Stimulated activated CD4-positive, alpha-beta T cell treated with anti-CD3 and anti-CD28 coated beads, TNF-alpha, amount 100 ng/mL, for 4 hours (primary cell): ENCODE results near the gene ITIH1.
"Not testable (repeated sequence)": the region's sequence is repeated elsewhere in the genome, so short reads cannot be mapped to it uniquely, and the experiment has no call there.

Experiments
- DNase-seq, 3 experiments: peaks; one replicate each; pipeline ENCODE4 v3.0.0-alpha.2; 2020; ENCODE audit warnings: low read depth in 3 of 3

The ITIH1 gene

DNA sequence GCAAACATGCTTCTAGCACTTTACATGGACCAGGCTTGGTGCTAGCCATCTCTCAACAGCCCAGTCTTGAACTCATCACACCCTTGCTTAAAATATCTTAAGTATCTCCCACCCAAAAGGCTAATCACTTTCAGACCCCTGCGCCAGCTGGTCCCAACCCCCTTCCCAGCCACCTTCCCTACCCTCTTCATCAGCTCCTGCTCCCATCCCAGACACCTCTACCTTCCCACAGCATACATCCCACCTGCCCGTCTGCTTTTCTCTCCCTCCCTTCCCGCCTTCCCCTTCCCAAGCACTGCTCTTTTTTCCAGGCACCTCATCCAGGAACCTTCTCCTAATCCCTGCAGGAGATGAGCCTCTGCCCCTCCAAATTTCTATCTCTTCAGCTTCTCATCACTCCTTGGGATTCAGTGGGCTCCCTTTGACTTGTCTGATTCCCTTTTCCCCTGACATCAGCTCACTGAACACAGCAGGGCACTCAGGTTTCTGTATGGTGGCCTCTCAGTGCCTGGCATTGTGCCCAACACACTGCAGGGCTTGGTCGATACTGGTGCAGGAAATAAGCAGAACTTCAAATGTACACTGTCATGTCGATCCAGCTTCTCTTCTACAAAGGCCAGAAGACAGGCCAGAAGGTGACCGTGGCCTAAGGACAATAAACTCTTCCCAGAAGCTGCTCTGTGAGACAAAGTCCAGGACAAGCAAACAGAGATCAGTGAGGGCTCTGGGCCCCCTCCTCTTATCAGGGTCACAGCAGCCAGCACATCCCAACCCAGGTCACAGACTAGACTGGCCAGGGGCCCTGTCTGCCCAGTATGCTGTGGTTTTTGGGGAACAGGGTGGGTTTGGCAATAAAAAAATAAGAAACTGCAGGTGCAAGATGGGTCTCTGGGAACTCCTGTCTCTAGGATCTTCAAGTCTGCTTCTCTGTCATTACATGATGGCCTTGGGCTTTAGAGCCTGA is 2.2 kb upstream of the ITIH1 start:
- no peak for DNase-seq

DNA sequence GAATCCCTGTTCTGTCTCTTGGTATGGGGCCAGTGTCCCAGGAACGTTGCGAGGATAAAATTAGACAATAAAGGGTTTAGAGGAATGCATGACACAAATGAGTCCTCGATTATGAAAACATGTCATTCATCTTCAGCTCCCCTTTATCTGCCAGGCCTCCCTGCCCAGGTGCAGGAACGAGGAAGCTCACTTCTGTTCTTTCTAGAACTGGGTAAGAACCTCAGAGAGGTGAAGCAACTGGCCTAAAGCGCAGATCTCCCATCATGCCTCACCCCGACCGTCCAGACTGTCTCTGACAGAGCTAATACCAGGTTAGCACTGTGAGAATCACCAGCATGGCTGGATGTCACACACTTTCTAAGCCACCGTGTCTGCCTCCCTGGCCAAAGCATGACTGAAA is 1.5 kb upstream of the ITIH1 start:
- DNase-seq = no peak

DNA sequence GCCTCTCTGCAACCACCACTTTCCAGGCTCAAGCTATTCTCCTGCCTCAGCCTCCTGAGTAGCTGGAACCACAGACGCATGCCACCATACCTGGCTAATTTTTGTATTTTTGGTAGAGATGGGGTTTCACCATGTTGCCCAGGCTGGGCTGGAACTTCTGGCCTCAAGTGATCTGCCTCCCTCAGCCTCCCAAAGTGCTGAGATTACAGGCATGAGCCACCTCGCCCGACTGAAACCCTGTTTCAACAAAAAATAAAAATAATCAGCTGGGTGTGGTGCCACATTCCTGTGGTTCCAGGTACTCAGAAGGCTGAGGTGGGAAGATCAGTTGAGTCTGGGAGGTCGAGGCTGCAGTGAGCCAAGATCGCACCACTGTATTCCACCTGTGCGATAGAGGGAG is 913 bp upstream of the ITIH1 start:
- DNase-seq = not testable (repeated sequence)

DNA sequence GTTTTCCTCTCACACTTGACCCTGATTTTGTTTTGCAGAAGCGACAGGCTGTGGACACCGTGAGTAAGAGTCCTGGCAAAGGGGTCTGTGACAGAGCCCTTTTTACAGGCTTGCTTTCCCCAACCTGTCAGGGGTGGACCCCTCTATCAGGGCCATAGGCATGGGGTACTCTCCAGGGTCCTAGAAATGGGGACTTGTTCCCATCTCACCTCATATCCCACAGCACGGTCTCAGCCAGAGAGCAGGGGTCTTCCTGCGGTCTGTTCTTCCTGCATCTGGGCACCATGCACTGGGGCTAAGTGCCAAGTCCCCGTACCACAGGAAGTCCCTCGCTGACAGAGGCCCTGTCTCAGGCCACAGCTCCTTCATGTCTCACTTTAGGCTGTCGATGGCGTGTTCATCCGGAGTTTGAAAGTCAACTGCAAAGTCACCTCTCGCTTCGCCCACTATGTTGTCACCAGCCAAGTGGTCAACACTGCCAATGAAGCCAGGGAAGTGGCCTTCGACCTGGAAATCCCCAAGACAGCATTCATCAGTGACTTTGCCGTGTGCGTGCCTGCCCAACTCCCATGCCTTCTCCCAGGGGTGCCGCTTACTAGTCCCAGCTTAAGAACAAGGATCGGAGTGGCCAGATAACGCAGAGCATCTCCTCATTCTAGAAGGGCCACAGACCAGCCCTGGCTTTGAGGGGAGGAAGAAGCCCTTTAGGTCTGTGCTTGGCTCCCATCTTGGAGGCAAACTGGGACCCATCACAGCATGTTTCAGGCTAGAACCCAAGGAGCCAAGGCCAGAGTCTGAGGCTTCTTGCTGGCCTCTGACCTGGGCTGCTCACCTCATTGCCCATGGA is 783 bp downstream of the ITIH1 start:
- DNase-seq = no peak

DNA sequence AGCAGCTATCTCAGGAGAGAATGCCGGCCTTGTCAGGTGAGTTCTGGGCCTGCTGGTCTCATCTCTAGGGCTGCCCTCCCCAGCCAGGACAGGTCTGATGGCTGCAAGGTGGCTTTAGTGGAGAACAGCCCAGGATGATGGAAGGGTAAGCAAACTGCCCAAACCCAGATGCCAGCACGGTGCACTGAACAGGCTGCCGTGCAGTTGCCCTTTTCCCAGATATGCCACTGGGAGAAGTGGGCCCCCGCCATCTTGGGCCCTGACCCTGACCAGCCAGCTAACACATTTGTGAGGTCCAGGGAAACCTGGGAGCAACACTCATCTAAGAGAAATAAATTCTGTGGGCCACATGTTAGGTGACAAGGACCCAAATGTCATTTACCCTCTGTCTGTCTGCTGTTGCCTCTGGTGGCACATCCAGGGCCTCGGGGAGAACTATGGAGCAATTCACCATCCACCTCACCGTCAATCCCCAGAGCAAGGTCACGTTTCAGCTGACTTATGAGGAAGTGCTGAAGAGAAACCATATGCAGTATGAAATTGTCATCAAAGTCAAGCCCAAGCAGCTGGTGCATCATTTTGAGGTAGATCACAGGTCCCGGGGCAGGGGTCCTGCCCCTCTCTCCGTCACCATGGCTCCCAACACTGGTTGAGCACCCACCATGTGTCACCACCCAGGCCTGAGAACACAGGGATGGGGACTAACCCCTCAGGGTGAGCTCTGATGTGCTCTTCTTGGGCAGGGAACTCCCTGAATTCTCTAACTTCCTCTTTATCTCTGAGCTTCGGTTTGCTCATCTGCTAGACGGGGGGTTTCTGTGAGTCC is 1.8 kb downstream of the ITIH1 start:
- no peak for DNase-seq

DNA sequence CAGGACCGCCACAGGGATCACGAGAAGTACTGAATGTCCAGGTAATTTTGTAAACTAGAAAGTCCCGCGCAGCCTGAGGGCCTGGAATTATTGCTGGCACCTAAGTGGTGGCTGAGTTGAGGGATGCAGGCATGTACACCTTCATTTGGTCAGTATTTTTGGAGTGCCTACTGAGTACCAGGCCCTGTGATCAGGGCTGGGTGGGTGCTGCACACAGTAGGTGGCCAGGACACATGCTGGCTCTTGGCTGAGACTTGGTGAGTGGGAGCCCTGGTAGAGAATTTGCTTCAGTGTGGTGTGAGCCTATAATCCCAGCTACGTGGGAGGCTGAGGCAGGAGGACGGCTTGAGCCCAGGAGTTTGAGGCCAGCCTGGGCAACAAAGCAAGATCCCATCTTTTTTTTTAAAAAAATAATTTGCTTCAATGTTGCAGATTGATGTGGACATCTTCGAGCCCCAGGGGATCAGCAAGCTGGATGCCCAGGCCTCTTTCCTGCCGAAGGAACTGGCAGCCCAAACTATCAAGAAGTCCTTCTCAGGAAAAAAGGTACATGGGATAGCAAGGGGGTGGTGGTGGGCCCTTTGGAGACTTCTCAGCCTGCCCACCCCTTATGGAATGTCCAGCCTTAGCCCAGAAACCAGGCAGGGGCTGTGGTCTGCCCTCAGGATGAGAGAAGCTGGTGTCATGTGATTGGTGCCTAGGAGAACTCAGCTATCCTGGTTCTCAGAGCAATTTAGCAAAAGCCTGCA is 2.6 kb downstream of the ITIH1 start:
- no peak for DNase-seq

DNA sequence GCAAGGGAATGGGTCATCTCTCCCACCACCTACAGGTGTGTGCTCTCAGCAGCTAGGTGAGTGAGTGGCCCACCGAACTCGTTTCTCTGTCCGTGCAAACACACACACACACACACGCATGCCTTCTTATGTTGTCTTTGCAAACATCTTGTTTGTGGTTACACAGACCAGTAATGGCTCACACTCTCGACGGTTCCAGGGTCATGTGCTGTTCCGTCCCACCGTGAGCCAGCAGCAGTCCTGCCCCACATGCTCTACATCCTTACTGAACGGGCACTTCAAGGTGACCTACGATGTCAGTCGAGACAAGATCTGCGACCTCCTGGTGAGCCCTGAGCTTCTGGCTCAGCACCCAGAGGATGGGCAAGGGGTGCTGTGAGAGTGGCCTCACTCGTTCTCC is 4.3 kb downstream of the ITIH1 start:
- no peak for DNase-seq

DNA sequence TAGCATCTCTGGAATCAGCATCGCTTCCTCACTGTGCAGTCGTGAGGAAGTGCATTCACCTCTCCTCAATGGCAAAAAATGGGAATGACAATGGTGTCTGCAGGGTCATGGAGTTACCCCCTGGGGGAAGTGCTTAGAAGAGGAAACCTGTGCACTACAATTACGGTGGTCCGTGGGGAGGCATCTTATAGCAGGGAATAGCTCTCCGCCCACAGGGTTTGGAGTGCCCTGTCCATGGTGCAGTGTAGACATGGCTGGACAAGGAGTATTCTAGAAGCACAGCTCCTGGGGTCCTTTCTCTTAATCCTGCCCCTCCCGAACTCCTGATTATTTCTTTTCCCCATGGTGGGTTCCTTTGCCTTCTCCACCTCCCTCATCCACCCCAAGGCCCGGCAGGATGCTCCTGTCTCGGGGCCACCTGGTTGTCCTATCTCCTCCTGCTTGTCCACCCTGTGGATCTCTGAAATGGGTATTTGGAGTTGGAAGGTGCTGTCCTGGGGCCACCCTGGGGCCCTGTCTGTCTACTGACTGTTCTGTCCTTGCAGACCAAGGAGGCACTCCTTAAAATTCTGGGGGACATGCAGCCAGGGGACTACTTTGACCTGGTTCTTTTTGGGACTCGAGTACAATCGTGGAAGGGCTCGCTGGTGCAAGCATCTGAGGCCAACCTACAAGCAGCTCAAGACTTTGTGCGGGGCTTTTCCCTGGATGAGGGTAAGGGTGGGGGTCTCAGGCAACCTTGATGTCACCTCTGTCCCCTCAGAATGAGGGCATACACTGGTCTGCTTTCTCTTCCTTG is 5.2 kb downstream of the ITIH1 start:
- no peak for DNase-seq

DNA sequence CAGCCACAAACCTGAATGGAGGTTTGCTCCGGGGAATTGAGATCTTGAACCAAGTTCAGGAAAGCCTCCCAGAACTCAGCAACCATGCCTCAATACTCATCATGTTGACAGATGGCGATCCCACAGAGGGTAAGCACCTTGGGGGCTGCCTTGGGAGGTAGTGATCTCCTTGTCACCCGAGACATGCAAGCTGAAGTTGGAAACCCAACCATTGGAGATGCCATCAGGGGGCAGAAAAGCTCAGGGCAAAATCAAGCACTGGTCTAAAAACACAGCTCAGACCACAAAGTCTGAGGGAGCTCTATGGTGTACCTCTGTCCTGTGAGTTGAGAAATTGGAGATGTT is 5.8 kb downstream of the ITIH1 start:
- DNase-seq = no peak

DNA sequence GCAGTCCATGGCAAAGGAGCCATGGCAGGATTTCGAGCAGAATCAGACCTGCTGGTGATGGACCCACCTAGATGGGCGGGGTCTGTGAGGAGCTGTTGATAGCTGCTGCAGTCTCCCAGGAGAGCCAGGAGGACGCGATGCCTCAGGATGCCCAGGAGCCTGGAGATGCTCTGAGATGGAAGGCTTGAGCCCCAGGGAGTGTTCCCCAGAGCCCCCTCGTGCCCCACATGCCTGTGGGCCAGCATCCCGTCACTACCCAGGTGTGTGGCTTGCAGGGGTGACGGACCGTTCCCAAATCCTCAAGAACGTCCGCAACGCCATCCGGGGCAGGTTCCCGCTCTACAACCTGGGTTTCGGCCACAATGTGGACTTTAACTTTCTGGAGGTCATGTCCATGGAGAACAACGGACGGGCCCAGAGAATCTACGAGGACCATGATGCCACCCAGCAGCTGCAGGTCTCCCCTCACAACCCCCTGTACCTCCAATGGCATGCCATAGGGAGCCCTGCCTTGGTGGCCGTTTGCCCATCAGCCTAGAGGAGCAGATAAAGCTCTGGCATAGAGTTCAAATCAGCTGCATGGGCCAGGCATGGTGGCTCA is 6.7 kb downstream of the ITIH1 start:
- no peak for DNase-seq

DNA sequence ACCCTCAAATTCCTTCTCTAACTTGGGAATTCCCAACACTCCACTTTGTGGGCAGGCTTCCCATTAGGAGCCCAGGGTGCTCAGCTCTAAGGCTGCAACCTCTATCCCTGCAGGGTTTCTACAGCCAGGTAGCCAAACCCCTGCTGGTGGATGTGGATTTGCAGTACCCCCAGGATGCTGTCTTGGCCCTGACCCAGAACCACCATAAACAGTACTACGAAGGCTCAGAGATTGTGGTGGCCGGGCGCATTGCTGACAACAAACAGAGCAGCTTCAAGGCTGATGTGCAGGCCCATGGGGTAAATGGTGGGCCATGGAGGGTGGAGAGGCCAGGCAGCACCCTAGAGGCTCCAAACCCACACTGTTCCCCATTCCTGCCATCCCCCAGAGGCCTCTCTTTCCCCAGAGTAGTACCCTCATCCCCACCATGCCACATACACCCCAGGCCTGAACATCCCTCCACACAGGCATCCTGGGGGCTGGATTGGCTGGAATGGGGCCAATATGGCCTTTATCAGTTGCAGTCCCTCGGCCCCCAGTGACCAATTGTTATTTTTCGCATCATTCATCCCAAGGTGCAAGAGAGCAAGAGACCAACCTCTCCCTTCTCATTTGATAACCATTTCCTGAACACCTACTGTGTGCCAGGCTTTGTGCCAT is 7.7 kb downstream of the ITIH1 start:
- DNase-seq = no peak

DNA sequence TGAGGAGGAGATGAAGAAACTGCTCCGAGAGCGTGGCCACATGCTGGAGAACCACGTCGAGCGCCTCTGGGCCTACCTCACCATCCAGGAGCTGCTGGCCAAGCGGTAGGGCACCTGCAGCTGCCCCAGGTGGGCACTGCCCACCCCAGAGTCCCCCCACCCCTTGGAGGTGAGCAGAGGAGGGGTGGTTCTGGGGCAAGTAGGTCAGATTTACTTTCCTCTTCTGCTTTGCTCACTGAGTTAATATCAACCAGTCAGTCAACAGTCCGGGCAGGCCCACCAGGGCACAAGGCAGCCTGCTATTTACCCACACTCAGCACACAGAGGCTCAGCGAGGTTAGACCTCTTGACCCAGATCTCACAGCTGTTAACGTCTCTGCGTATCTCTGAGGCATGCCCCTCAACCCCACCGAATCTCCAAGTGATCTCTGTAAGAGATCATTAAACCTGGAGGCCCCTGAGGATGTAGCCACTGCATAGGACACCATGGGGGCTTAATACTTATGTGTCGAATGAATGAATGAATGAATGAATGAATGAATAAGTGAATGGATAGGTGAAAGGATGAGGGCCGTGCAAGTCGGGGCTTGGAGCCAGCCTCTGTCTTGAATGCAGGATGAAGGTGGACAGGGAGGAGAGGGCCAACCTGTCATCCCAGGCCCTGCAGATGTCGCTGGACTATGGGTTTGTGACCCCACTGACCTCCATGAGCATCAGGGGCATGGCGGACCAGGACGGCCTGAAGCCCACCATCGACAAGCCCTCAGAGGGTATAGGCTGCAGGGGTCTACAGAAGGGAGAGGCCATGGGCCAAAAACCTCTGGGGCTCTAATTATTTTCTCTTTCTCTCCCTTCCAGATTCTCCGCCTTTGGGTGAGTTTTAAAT is 9.2 kb downstream of the ITIH1 start:
- no peak for DNase-seq

DNA sequence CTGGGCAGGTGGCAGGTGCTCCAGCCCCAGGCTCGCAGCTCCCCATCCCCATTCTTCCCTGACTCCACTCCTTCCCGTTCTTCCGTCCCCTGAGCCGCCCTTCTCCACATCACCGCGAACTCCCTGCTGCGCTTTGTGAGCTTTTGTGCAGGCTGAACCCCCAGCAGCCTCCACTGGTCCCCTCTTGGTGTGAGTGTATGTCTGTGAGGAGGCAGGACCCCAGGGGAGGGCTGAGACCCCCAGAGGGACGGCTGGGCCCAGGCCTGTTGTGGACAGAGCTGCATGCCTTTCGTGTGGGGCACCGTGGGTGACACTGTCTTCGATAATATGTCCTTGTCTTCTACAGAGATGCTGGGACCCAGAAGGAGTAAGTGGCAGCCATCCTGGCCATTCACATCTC is 9.8 kb downstream of the ITIH1 start:
- no peak for DNase-seq

DNA sequence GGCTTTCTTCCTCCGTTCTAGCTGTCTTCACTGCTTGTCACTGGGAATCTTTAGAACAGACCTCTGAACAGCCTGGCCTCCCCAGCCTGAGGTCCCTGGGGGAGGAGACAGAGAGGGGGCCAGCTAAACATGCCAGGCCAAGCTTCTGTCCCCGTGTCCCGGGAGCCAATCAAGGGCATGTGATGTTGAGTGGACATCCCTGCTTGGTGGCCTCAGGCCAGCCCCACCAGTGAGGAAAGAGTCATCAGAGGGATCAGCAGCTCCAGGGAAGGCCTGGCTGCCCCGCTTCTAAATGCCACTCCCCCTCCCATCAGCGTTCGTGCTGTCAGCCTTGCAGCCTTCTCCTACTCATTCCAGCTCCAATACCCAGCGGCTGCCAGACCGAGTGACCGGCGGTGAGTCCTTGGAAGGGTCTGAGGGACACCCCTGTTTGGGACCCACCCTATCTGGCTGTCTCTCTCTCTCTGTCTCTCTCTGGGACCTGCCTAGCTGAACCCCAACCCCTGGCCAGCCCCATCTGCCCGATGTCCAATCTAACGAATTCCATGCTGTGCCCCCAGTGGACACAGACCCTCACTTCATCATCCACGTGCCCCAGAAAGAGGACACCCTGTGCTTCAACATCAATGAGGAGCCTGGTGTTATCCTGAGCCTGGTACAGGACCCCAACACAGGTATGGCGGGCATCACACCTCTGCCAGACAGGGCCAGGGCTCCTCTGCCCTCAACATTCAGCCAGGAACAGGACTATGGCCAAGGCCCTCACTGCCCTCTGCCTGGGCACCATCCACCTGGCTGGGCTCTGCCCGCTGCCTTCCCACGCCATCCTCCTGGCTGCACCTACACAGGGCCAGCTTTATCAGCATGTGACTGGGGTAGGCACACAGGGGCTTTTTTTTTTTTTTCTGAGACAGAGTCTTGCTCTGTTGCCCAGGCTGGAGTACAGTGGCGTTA is 10.6 kb downstream of the ITIH1 start:
- DNase-seq = no peak

DNA sequence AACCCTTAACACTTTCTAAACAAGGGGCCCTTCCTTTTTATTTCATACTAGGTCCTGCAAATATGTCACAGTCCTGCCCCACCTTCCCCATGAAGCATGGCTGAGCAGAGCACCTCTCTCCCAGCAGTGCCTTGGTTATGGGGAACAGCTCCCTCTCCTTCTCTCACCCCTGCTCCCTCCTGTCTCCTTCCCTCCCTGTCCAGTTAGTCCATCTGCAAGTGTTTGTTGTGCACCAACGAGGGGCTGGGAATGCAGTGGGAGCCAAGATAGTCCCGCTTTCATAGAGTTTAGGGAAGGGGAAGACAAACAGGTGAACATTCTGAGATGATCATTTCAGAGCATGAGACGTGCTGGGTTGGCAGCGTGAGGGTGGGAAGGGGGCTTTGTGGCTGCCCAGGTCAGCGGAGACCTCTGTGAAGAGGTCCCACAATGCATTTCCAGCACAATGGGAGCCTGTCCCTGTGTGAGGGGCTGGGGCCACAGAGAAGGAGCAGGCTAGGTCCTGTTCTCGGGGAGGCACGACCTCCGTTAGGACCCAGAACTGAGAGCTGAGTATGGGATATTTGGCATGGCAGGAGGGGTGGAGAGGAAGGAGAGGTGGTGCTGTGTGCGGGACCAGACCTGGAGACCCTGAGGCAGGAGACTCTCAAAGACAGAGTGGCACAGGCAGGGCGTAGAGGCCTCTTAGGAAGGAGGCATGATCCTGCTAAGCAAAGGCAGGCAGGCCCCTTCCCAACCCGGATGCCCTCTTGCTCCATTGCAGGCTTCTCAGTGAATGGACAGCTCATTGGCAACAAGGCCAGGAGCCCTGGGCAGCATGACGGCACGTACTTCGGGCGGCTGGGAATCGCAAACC is 11.7 kb downstream of the ITIH1 start:
- DNase-seq = no peak

DNA sequence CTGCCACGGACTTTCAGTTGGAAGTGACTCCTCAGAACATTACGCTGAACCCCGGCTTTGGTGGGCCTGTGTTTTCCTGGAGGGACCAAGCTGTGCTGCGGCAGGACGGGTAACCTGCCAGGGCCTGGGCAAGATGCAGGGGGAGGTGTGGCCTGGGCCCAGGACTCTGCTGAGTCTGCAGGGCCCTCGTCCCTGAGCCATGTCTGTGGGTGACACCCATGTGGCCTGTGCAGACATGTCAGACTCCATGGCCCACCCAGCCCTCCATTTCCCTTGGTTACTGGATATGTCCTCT is 12.3 kb downstream of the ITIH1 start:
- DNase-seq = no peak

DNA sequence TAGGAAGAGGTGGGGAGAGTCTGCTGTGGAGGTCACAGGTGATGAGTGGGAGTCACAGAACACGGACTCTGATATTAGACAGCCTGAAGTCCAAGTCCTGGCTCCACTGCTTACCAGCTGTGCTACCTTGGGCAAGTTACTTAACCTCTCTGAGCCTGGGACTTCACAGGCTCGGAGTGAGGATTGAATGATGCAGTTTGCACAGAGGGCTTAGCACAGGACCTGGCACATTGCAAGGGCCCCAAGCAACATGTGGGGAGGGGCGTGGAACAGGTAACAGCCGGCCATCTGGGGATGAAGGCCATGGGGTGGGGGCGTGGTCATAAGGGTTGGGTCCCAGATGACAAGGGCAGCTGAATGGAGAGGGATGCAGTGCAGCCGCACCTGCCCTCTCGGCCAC is 12.9 kb downstream of the ITIH1 start:
- DNase-seq = no peak
